HG02623 (cell line): Measurements from ENCODE around the gene SDF2.
"Not testable (repeated sequence)": the region's sequence is repeated elsewhere in the genome, so short reads cannot be mapped to it uniquely, and the experiment has no call there.

ENCODE experiments used
- ATAC-seq: cut with Tn5 transposase; IDR thresholded peaks from one replicate; pipeline ENCODE4 v1.9.1; 2021; ENCODE audit warnings: moderate library complexity; ENCODE audit not compliant: unreplicated experiment

The SDF2 gene

GRCh38 chr17:28635506-28635905 lies 26.2 kb downstream of the SDF2 start:
- no peak for ATAC-seq

GRCh38 chr17:28634206-28634865 lies 27.4 kb downstream of the SDF2 start:
- ATAC-seq, result no peak

- ATAC-seq, result no peak
These were observed 34.9 kb downstream of the SDF2 start for GRCh38 chr17:28626818-28627217.

GRCh38 chr17:28624148-28624547 lies 37.6 kb downstream of the SDF2 start:
- ATAC-seq, result no peak

GRCh38 chr17:28623696-28624095 lies 38.0 kb downstream of the SDF2 start:
- no peak for ATAC-seq

- no peak for ATAC-seq
These were observed 39.5 kb downstream of the SDF2 start for GRCh38 chr17:28622186-28622585.

GRCh38 chr17:28620010-28620409 lies 41.7 kb downstream of the SDF2 start:
- no peak for ATAC-seq

GRCh38 chr17:28618464-28618863 lies 43.2 kb downstream of the SDF2 start:
- no peak for ATAC-seq

GRCh38 chr17:28616281-28616680 lies 45.4 kb downstream of the SDF2 start:
- ATAC-seq, result no peak

- ATAC-seq, result no peak
These were observed 46.3 kb downstream of the SDF2 start for GRCh38 chr17:28615260-28615940.

- ATAC-seq, result no peak
These were observed 47.8 kb downstream of the SDF2 start, which contains the start of gene RSKR for GRCh38 chr17:28613931-28614381. RSKR (minus strand) TSS chr17:28614185; CDS start chr17:28614161, 24 bp downstream.

- no peak for ATAC-seq
These were observed 48.5 kb downstream of the SDF2 start for GRCh38 chr17:28612936-28613872.

- no peak for ATAC-seq
These were observed 49.2 kb downstream of the SDF2 start for GRCh38 chr17:28612531-28612930.

- ATAC-seq, result no peak
These were observed 51.3 kb downstream of the SDF2 start for GRCh38 chr17:28610376-28610775.

GRCh38 chr17:28604031-28604430 lies 57.7 kb downstream of the SDF2 start:
- ATAC-seq, result not testable (repeated sequence)

GRCh38 chr17:28599311-28600184 lies 62.2 kb downstream of the SDF2 start:
- peak; percentile 39 for ATAC-seq

GRCh38 chr17:28598799-28599310 lies 62.9 kb downstream of the SDF2 start, which contains the start of gene SPAG5:
SPAG5 (minus strand) TSS chr17:28599025; CDS start chr17:28598946, 79 bp downstream.
- peak; percentile 82 for ATAC-seq

GRCh38 chr17:28598389-28598788 lies 63.3 kb downstream of the SDF2 start:
- ATAC-seq, result no peak
